PC-3 (cell line): Measurements from ENCODE around the gene CANT1. TPM values are rescaled to one million over a fixed set of nuclear protein-coding genes. Genes with fewer than 3 reads are reported as not detected.

Source experiments
- ATAC-seq: fragments of 200-7000 bp; cut with Tn5 transposase; 2 replicates; pipeline ENCODE4 v1.9.1; 2020; ENCODE audit warnings: mild to moderate bottlenecking, moderate library complexity
- BruUV-seq: library from RNA; stranded (reverse); fragments of 400-500 nt; replicated peaks from 2 replicates; lab custom pipeline; 2021; lab: Mats Ljungman, UMichigan
- CTCF ChIA-PET: fragments of 300-600 bp; sonication (Branson Sonifier 250); formaldehyde crosslinking; loops from one replicate; lab custom pipeline; 2022; ENCODE audit warnings: antibody characterized with exemption; lab: Charles Lee
- POLR2A ChIA-PET: fragments of 300-600 bp; sonication (Branson Sonifier 250); formaldehyde crosslinking; loops from one replicate; lab custom pipeline; 2022; ENCODE audit warnings: antibody characterized with exemption; ENCODE audit not compliant: unreplicated experiment; lab: Charles Lee
- DNase-seq: peaks from one replicate; pipeline ENCODE4 v3.0.0-alpha.2; 2015
- H2AFZ ChIP-seq: fragments of 300-600 bp; sonication (generic); 2 replicates; pipeline ENCODE4 v1.6.0; 2016; ENCODE audit warnings: antibody characterized with exemption, low read length
- H3F3A ChIP-seq: fragments of 300-600 bp; sonication (generic); one replicate; pipeline ENCODE4 v1.6.0; 2017; ENCODE audit warnings: antibody characterized with exemption, low read length, control low read depth, mild to moderate bottlenecking; ENCODE audit not compliant: unreplicated experiment
- H3K27ac ChIP-seq: fragments of 300-600 bp; sonication (generic); 2 replicates; pipeline ENCODE4 v1.5.1; 2016; ENCODE audit warnings: mild to moderate bottlenecking, low read length
- H3K27me3 ChIP-seq: fragments of 300-600 bp; sonication (generic); 2 replicates; pipeline ENCODE4 v1.6.1; 2016; ENCODE audit warnings: low read length, mixed read lengths
- H3K36me3 ChIP-seq: fragments of 300-600 bp; sonication (generic); 2 replicates; pipeline ENCODE4 v1.6.1; 2016; ENCODE audit warnings: low read depth, mixed run types, low read length, mixed read lengths
- H3K4me1 ChIP-seq: fragments of 300-600 bp; sonication (generic); 2 replicates; pipeline ENCODE4 v1.5.1; 2016; ENCODE audit warnings: low read length; ENCODE audit not compliant: insufficient read depth
- H3K4me2 ChIP-seq: fragments of 300-600 bp; sonication (generic); 2 replicates; pipeline ENCODE4 v1.6.0; 2016; ENCODE audit warnings: low read length
- H3K4me3 ChIP-seq: fragments of 300-600 bp; sonication (generic); 2 replicates; pipeline ENCODE4 v1.5.1; 2016; ENCODE audit warnings: mild to moderate bottlenecking, low read length, mixed read lengths
- H3K79me2 ChIP-seq: fragments of 300-600 bp; sonication (generic); 2 replicates; pipeline ENCODE4 v1.6.1; 2017; ENCODE audit warnings: low read length, mixed read lengths
- H3K9ac ChIP-seq: fragments of 300-600 bp; sonication (generic); 2 replicates; pipeline ENCODE4 v1.6.0; 2016; ENCODE audit warnings: mild to moderate bottlenecking, low read length
- H3K9me2 ChIP-seq: fragments of 300-600 bp; sonication (generic); replicated peaks from 2 replicates; pipeline ENCODE4 v1.6.1; 2016; ENCODE audit warnings: mixed run types, low read length, mixed read lengths
- H3K9me3 ChIP-seq: fragments of 300-600 bp; sonication (generic); 2 replicates; pipeline ENCODE4 v1.6.1; 2016; ENCODE audit warnings: low read length, mixed read lengths
- H4K20me1 ChIP-seq: fragments of 300-600 bp; sonication (generic); 2 replicates; pipeline ENCODE4 v1.6.1; 2016; ENCODE audit warnings: low read length, mixed read lengths
- CTCF ChIP-seq: fragments of 300-600 bp; sonication (generic); conservative IDR thresholded peaks from 2 replicates; pipeline ENCODE4 v1.5.1; 2017; ENCODE audit warnings: antibody characterized with exemption, low read depth, mild to moderate bottlenecking, low read length
- EZH2 ChIP-seq: fragments of 300-600 bp; sonication (generic); IDR thresholded peaks from one replicate; pipeline ENCODE4 v1.6.1; 2017; ENCODE audit warnings: antibody characterized with exemption, mild to moderate bottlenecking, low read length; ENCODE audit not compliant: unreplicated experiment
- EZH2phosphoT487 ChIP-seq: fragments of 300-600 bp; sonication (generic); IDR thresholded peaks from 2 replicates; pipeline ENCODE4 v1.6.1; 2018; ENCODE audit warnings: mild to moderate bottlenecking, antibody characterized with exemption, low read length, borderline replicate concordance
- intact Hi-C: fragments of 100-400 bp; cut with micrococcal nuclease; formaldehyde crosslinking; loops from 2 replicates; pipeline ENCODE4 v1.9.0; 2023
- total RNA-seq: library from RNA; depleted of rRNA; stranded (reverse); fragments of >200 nt; gene quantifications from 2 replicates; pipeline ENCODE4 v1.2.3, GENCODE V29; 2014

CANT1 gene
- total RNA-seq, 1 experiment from 2014 or later, result 191 TPM

- Histone ChIP-seq H3K79me2 (peaks cover 47% of the 10 kb centered on the region), H4K20me1 (peaks cover 7% of the 10 kb centered on the region; the same call in 1 of the 2 replicates), H3K4me3 (no peak overlapping the region), H2AFZ (no peak overlapping the region), H3K4me1 (peaks cover 34% of the 10 kb centered on the region), H3K27ac (no peak overlapping the region), H3K27me3 (no peaks in the 10 kb centered on the region), H3F3A (peaks cover 7% of the 10 kb centered on the region), H3K9ac (no peak overlapping the region), H3K9me3 (no peaks in the 10 kb centered on the region), H3K36me3 (peaks cover 53% of the 10 kb centered on the region), H3K4me2 (no peak overlapping the region), H3K9me2 (no peaks in the 10 kb centered on the region)
- CTCF ChIA-PET, result no interaction called here
- intact Hi-C loops, result no loop called here
- no peak for DNase-seq
- POLR2A ChIA-PET, result no interaction called here
- no peak for ATAC-seq
- TF ChIP-seq EZH2 (no peak), CTCF (no peak), EZH2phosphoT487 (no peak)
- no TSS peak for BruUV-seq
Observed at GRCh38 chr17:78991017-78991738, 18.4 kb downstream of the CANT1 start.

- Histone ChIP-seq H4K20me1 (peaks cover 7% of the 10 kb centered on the region; the same call in 1 of the 2 replicates), H3K79me2 (peaks cover 41% of the 10 kb centered on the region), H3K4me1 (peaks cover 33% of the 10 kb centered on the region), H3K27ac (no peak overlapping the region), H3K4me2 (no peak overlapping the region), H3K9ac (no peak overlapping the region), H3K36me3 (peaks cover 49% of the 10 kb centered on the region), H3K9me3 (no peaks in the 10 kb centered on the region), H3K4me3 (no peak overlapping the region), H3K9me2 (no peaks in the 10 kb centered on the region), H3F3A (peaks cover 7% of the 10 kb centered on the region), H2AFZ (no peak overlapping the region), H3K27me3 (no peaks in the 10 kb centered on the region)
- ATAC-seq (no peak), DNase-seq (no peak)
- BruUV-seq, result no TSS peak
- ChIA-PET POLR2A (no interaction called here), CTCF (no interaction called here)
- intact Hi-C loops, result no loop called here
- no peak for TF ChIP-seq EZH2
- no peak for TF ChIP-seq CTCF
- no peak for TF ChIP-seq EZH2phosphoT487
Observed at GRCh38 chr17:78990349-78991016, 19.1 kb downstream of the CANT1 start.

- peaks cover 7% of the 10 kb centered on the region; the same call in 1 of the 2 replicates for H4K20me1 ChIP-seq
- peak; percentile 6 for ATAC-seq
- TSS peak; percentile 88 for BruUV-seq
- H3K9me2 ChIP-seq, result no peaks in the 10 kb centered on the region
- no peak overlapping the region for H2AFZ ChIP-seq
- CTCF ChIA-PET, result interaction anchor here (0.7 to 0.8 kb wide), 2 partner anchors 17 to 34 kb away, joined by 3 read pairs; no protein-coding TSS in a partner anchor
- intact Hi-C loops, result no loop called here
- peaks cover 31% of the 10 kb centered on the region for H3K36me3 ChIP-seq
- POLR2A ChIA-PET, result no interaction called here
- DNase-seq, result peak; percentile 24
- H3F3A ChIP-seq, result peaks cover 7% of the 10 kb centered on the region
- TF ChIP-seq EZH2phosphoT487, result no peak
- TF ChIP-seq CTCF, result no peak
- TF ChIP-seq EZH2, result no peak
- peaks cover 18% of the 10 kb centered on the region for H3K79me2 ChIP-seq
- peaks cover 31% of the 10 kb centered on the region for H3K4me1 ChIP-seq
- no peak overlapping the region for H3K4me3 ChIP-seq
- H3K4me2 ChIP-seq, result 0 out of 2 replicates have a peak overlapping the region, but pooled peaks have one; percentile 81
- H3K27ac ChIP-seq, result peak overlapping the region; percentile 69
- no peaks in the 10 kb centered on the region for H3K9me3 ChIP-seq
- H3K27me3 ChIP-seq, result no peaks in the 10 kb centered on the region
- H3K9ac ChIP-seq, result no peak overlapping the region
Observed at GRCh38 chr17:78988152-78988551, 21.4 kb downstream of the CANT1 start.
